ENCODE measurements around the gene AQP2. TPM values are rescaled to one million over a fixed set of nuclear protein-coding genes. Genes with fewer than 3 reads are reported as not detected.

The AQP2 gene
- total and polyA plus RNA-seq, 2 of the 4 experiments (the other 2 are of a cell fraction), result not detected

- Histone ChIP-seq H2AFZ (replicated peaks; ENCODE audit: low read length, poor library complexity) (peak overlapping the region; percentile 67), H3K56ac (ENCODE audit: extremely low read depth, insufficient read depth, low read length) (no peak overlapping the region), H2BK15ac (ENCODE audit: low read depth, low read length) (no peak overlapping the region), H3K18ac (ENCODE audit: low read depth, low read length) (no peak overlapping the region), H4K8ac (ENCODE audit: low read depth in 2 of 2, low read length in 2 of 2) (no peak overlapping the region), H3K4me1 (ENCODE audit: control insufficient read depth, insufficient read depth, low read length) (peaks cover 2% of the 10 kb centered on the region; the same call in 1 of the 2 replicates), H3K14ac (replicated peaks; ENCODE audit: low read depth, low read length) (no peak overlapping the region), H3K27ac (ENCODE audit: insufficient read depth, low read length) (no peak overlapping the region), H3K36me3 (ENCODE audit: control insufficient read depth, insufficient read depth, low read length) (no peaks in the 10 kb centered on the region), H3K4me2 (ENCODE audit: low read depth, low read length) (no peak overlapping the region), H2BK20ac (ENCODE audit: low read depth, low read length) (no peak overlapping the region), H4K5ac (ENCODE audit: low read depth, low read length) (no peak overlapping the region), H3K4me3 (ENCODE audit: insufficient read depth, low read depth, low read length) (no peak overlapping the region), H3K4ac (ENCODE audit: low read depth, low read length) (no peak overlapping the region), H2BK5ac (ENCODE audit: low read depth, low read length, poor library complexity, severe bottlenecking) (no peak overlapping the region), H3K27me3 (ENCODE audit: control insufficient read depth, insufficient read depth, low read length) (no peaks in the 10 kb centered on the region; the same call in 1 of the 2 replicates), H3K79me1 (ENCODE audit: low read depth in 1 of 2, low read length in 2 of 2) (no peaks in the 10 kb centered on the region), H2BK120ac (ENCODE audit: low read depth, low read length) (no peak overlapping the region), H4K91ac (ENCODE audit: insufficient read depth, low read depth, low read length) (no peak overlapping the region), H2AK9ac (replicated peaks; ENCODE audit: low read depth, low read length, poor library complexity) (no peak overlapping the region), H3K9ac (ENCODE audit: low read depth, low read length) (no peak overlapping the region), H2AK5ac (ENCODE audit: low read depth, low read length) (peak overlapping the region; percentile 26; the same call in 1 of the 2 replicates), H3K9me3 (ENCODE audit: control insufficient read depth, insufficient read depth, low read length) (no peaks in the 10 kb centered on the region), H3K23ac (ENCODE audit: low read depth, low read length) (no peak overlapping the region), H4K20me1 (ENCODE audit: insufficient read depth, low read length) (no peaks in the 10 kb centered on the region), H3K9me1 (ENCODE audit: insufficient read depth, low read length) (no peaks in the 10 kb centered on the region)
- ChIA-PET POLR2A (ENCODE audit: unreplicated experiment) (no interaction called here), CTCF (interaction anchor here (0.9 kb wide), 1 partner anchor 13 kb away, joined by 3 read pairs; no protein-coding TSS in a partner anchor)
- ATAC-seq (ENCODE audit: low read depth), result no peak
- 88% methylated on average over 3 of the region's 8 CpGs; no CpG with 5 or more reads in 1 of the 2 experiments for WGBS, 2 experiments (ENCODE audit: extremely low coverage in 2 of 2, insufficient read length in 1 of 2)
- TF ChIP-seq CHD1 (IDR thresholded peaks at IDR 0.05; ENCODE audit: low read depth, low read length) (no peak), MAZ (IDR thresholded peaks at IDR 0.05; ENCODE audit: borderline replicate concordance, low read depth, low read length) (no peak), RCOR1 (IDR thresholded peaks at IDR 0.05; ENCODE audit: insufficient replicate concordance, low read length) (no peak), USF2 (IDR thresholded peaks at IDR 0.05; ENCODE audit: low read depth, low read length) (no peak), ELK1 (IDR thresholded peaks at IDR 0.05; ENCODE audit: borderline replicate concordance, low read depth, low read length) (no peak), MAFK (IDR thresholded peaks at IDR 0.05; ENCODE audit: low read depth, low read length) (no peak), BHLHE40 (IDR thresholded peaks at IDR 0.05; ENCODE audit: low read depth, low read length) (no peak), CEBPB (IDR thresholded peaks at IDR 0.05; ENCODE audit: low read depth, low read length) (no peak), CTCF (conservative IDR thresholded peaks at IDR 0.05; ENCODE audit: low read depth, low read length) (no peak), FOS (IDR thresholded peaks at IDR 0.05; ENCODE audit: low read depth, low read length) (no peak), MXI1 (IDR thresholded peaks at IDR 0.05; ENCODE audit: borderline replicate concordance, low read depth, low read length) (no peak), SMC3 (IDR thresholded peaks at IDR 0.05; ENCODE audit: low read depth, low read length) (no peak), POLR2A (IDR thresholded peaks at IDR 0.05; ENCODE audit: low read depth, low read length) (no peak), NFE2L2 (IDR thresholded peaks at IDR 0.05; ENCODE audit: low read depth, low read length) (no peak), RFX5 (IDR thresholded peaks at IDR 0.05; ENCODE audit: low read depth, low read length) (no peak)
- intact Hi-C loops (cut with micrococcal nuclease) (no loop called here), in situ Hi-C loops (cut with MboI; ENCODE audit: low sequenced_read_pairs) (no loop called here), dilution Hi-C loops (cut with HindIII; ENCODE audit: low sequenced_read_pairs, unreplicated experiment) (no loop called here)
- no TSS peak for BruUV-seq (replicated peaks)
- DNase-seq, result peak; percentile 6
These were observed 17.9 kb upstream of the AQP2 start for GRCh38 chr12:49932533-49933130.

Measured in IMR-90 (cell line).